Heart left ventricle (tissue), 13 donors: ENCODE measurements around the gene TNFAIP8L3.

Experiments
- CTCF ChIP-seq, 12 donors: fragments of 200-600 bp; sonication (generic) in 4 of 12; IDR thresholded peaks; one replicate each; pipeline versions ENCODE4 v1.5.0 to v1.8.0; 2018 to 2022; ENCODE audit warnings: antibody characterized with exemption in 12 of 12, mild to moderate bottlenecking in 5 of 12
- POLR2A ChIP-seq, 2 donors: fragments of 450-650 bp; IDR thresholded peaks; one replicate each; pipeline ENCODE4 v1.6.1; 2017; ENCODE audit warnings: antibody characterized with exemption in 2 of 2, mild to moderate bottlenecking in 2 of 2, moderate library complexity in 2 of 2
- donor health status: ischemic (EF 13 %, LVEDD 7.1; RV severe dilation, severe dysfunction).
- donor health status: DM: no; HTN: yes; CAD: no.
- donor health status: DM: no; HTN: no; CAD: no.
- donor health status: ischemic (EF 25% LVEDD 6.9; RV normal size, moderate dysfunction).
- donor health status: ischemic (EF 25% LVEDD 5.7; RV mildly dilated, moderate dysfunction).
- donor health status: ischemic (EF 35%, LVEDD 5.7; RV mildly dilated, moderate dysfunction).
- donor health status: nonischemic (EF 11% LVEDD 7.7; RV severe dilation, severe dysfunction).
- donor health status: DM: yes; HTN: yes; CAD: no.
- donor health status: PGD.
- donor health status: ischemic (EF 29% LVEDD 5.4; RV normal size, mild dysfunction).
- donor health status: nonischemic (EF 23%, LVEDD 6.1; RV moderate dilation, normal function).

DNA sequence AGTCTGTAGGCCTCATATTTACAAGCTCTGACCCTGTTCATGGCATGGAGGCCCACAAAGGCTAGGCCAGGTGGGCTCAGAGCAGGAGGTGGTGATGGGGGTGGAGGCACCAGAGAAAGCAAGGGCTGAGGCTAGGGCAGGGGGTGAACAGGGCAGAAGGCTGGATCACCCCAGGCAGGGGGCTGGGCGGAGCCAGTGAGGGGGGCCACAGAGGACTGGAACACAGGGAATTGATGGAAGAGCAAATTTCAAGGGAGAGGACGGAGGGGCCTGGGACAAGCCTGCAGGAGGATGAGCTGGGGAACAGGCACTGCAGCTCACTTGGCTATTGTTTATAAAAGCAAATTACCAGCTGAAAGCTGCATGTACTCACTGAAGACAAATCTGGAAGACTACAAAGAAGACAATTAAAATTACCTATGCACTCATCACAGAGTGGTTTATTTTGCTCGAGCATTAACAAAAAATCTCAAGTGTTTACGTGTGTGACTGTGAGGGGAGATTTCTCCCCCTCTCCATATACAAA lies 11.0 kb downstream of the TNFAIP8L3 start:
- no peak for TF ChIP-seq CTCF (IDR thresholded peaks at IDR 0.05)
- TF ChIP-seq POLR2A (IDR thresholded peaks at IDR 0.05): no peak
